Neural crest cell (in vitro differentiated cells): ENCODE measurements around the gene RPL37. TPM values are rescaled to one million over a fixed set of nuclear protein-coding genes. Genes with fewer than 3 reads are reported as not detected.

ENCODE experiments used
- DNase-seq: peaks from one replicate; pipeline ENCODE4 v3.0.0; 2021; ENCODE audit warnings: low read depth, mixed read lengths, low spot score
- H3K27ac Mint-ChIP-seq: one replicate; pipeline ENCODE4 v1.8.0; 2021; ENCODE audit warnings: mild to moderate bottlenecking, mixed read lengths; ENCODE audit not compliant: unreplicated experiment
- H3K27me3 Mint-ChIP-seq: 2 replicates; pipeline ENCODE4 v1.8.0; 2021; ENCODE audit warnings: low read depth, mild to moderate bottlenecking, mixed read lengths
- H3K36me3 Mint-ChIP-seq: 2 replicates; pipeline ENCODE4 v1.8.0; 2021; ENCODE audit warnings: low read depth, mild to moderate bottlenecking, mixed read lengths
- H3K4me1 Mint-ChIP-seq: 2 replicates; pipeline ENCODE4 v1.8.0; 2021; ENCODE audit warnings: mixed read lengths
- H3K4me3 Mint-ChIP-seq: one replicate; pipeline ENCODE4 v1.8.0; 2021; ENCODE audit warnings: mild to moderate bottlenecking, mixed read lengths
- H3K9me3 Mint-ChIP-seq: 2 replicates; pipeline ENCODE4 v1.8.0; 2021; ENCODE audit warnings: mixed read lengths
- CTCF ChIP-seq: fragments of 200-600 bp; sonication (generic); conservative IDR thresholded peaks from 2 replicates; pipeline ENCODE4 v1.5.0; 2021; ENCODE audit warnings: antibody characterized with exemption, mild to moderate bottlenecking
- total RNA-seq: library from RNA; stranded (reverse); gene quantifications from 2 replicates; pipeline ENCODE4 v1.2.1, GENCODE V29; 2021

The RPL37 gene
- total RNA-seq, 1 donor from 2014 or later: 1,432 TPM

- H3K4me1 Mint-ChIP-seq: no peaks in the 10 kb centered on the region
- peaks cover 4% of the 10 kb centered on the region for H3K9me3 Mint-ChIP-seq
Observed at GRCh38 chr5:40860711-40861110, 25.7 kb upstream of the RPL37 start.

GRCh38 chr5:40853632-40854192 is 18.7 kb upstream of the RPL37 start:
- H3K4me1 Mint-ChIP-seq: no peaks in the 10 kb centered on the region
- no peaks in the 10 kb centered on the region for H3K9me3 Mint-ChIP-seq
- no peak overlapping the region for H3K27ac Mint-ChIP-seq
- no peak for TF ChIP-seq CTCF
- H3K4me3 Mint-ChIP-seq: no peak overlapping the region
- no peaks in the 10 kb centered on the region for H3K36me3 Mint-ChIP-seq
- DNase-seq: no peak
- H3K27me3 Mint-ChIP-seq: peaks cover 6% of the 10 kb centered on the region

More at GRCh38 chr5:40860711-40861110, 25.7 kb upstream of the RPL37 start:
- H3K27me3 Mint-ChIP-seq: no peaks in the 10 kb centered on the region
- no peak for DNase-seq
- no peak overlapping the region for H3K27ac Mint-ChIP-seq
- no peak for TF ChIP-seq CTCF
- H3K4me3 Mint-ChIP-seq: no peak overlapping the region
- H3K36me3 Mint-ChIP-seq: peaks cover 3% of the 10 kb centered on the region

GRCh38 chr5:40847525-40847924 is 12.5 kb upstream of the RPL37 start:
- DNase-seq: no peak
- H3K4me3 Mint-ChIP-seq: no peak overlapping the region
- H3K27ac Mint-ChIP-seq: no peak overlapping the region
- no peaks in the 10 kb centered on the region for H3K9me3 Mint-ChIP-seq
- H3K36me3 Mint-ChIP-seq: no peaks in the 10 kb centered on the region
- no peak for TF ChIP-seq CTCF
- no peaks in the 10 kb centered on the region for H3K4me1 Mint-ChIP-seq
- peaks cover 35% of the 10 kb centered on the region for H3K27me3 Mint-ChIP-seq

- Mint-ChIP-seq H3K9me3 (no peaks in the 10 kb centered on the region), H3K4me1 (peaks cover 2% of the 10 kb centered on the region), H3K27ac (no peak overlapping the region), H3K36me3 (no peaks in the 10 kb centered on the region), H3K4me3 (no peak overlapping the region), H3K27me3 (peaks cover 47% of the 10 kb centered on the region)
- no peak for DNase-seq
- no peak for TF ChIP-seq CTCF
Observed at GRCh38 chr5:40846371-40846770, 11.3 kb upstream of the RPL37 start.

GRCh38 chr5:40844565-40844964 is 9.5 kb upstream of the RPL37 start:
- Mint-ChIP-seq H3K9me3 (no peaks in the 10 kb centered on the region), H3K27me3 (peaks cover 58% of the 10 kb centered on the region), H3K36me3 (no peaks in the 10 kb centered on the region), H3K4me1 (peaks cover 3% of the 10 kb centered on the region), H3K4me3 (no peak overlapping the region), H3K27ac (no peak overlapping the region)
- DNase-seq: no peak
- no peak for TF ChIP-seq CTCF
